Panc1 (cell line): ENCODE data around the gene FSTL5. TPM values are rescaled to one million over a fixed set of nuclear protein-coding genes. Genes with fewer than 3 reads are reported as not detected.

Source experiments
- ATAC-seq: fragments of 200-7000 bp; cut with Tn5 transposase; 2 replicates; pipeline ENCODE4 v1.9.1; 2020; ENCODE audit warnings: mild to moderate bottlenecking, moderate library complexity
- BruUV-seq: library from RNA; stranded (reverse); fragments of 400-500 nt; replicated peaks from 2 replicates; lab custom pipeline; 2021; lab: Mats Ljungman, UMichigan
- CTCF ChIA-PET: fragments of 300-600 bp; sonication (Branson Sonifier 250); formaldehyde crosslinking; loops from one replicate; lab custom pipeline; 2022; ENCODE audit warnings: antibody characterized with exemption; lab: Charles Lee
- POLR2A ChIA-PET: fragments of 300-600 bp; sonication (Branson Sonifier 250); formaldehyde crosslinking; loops from one replicate; lab custom pipeline; 2022; ENCODE audit warnings: antibody characterized with exemption; lab: Charles Lee
- DNase-seq: peaks from one replicate; pipeline ENCODE4 v3.0.0-alpha.2; 2010; ENCODE audit warnings: low read depth, low spot score
- H3K27ac ChIP-seq: 2 replicates; pipeline ENCODE4 v1.5.1; 2011; ENCODE audit warnings: mild to moderate bottlenecking, low read length, inconsistent platforms
- H3K27me3 ChIP-seq: fragments of 200-500 bp; sonication (Bioruptor generic); 2 replicates; pipeline ENCODE4 v1.6.0; 2014; ENCODE audit warnings: low read length, inconsistent platforms; ENCODE audit not compliant: control insufficient read depth, insufficient read depth
- H3K36me3 ChIP-seq: fragments of 200-500 bp; sonication (Bioruptor generic); 2 replicates; pipeline ENCODE4 v1.5.1; 2014; ENCODE audit warnings: inconsistent platforms, mild to moderate bottlenecking, low read length, moderate library complexity; ENCODE audit not compliant: control insufficient read depth, insufficient read depth
- H3K4me1 ChIP-seq: 2 replicates; pipeline ENCODE4 v1.5.1; 2011; ENCODE audit warnings: inconsistent platforms, mild to moderate bottlenecking, low read length, moderate library complexity; ENCODE audit not compliant: control insufficient read depth, insufficient read depth
- H3K4me3 ChIP-seq, 2 experiments: 2 replicates each; pipeline ENCODE4 v1.5.1; 2011 to 2012; ENCODE audit warnings: low read depth in 2 of 2, low read length in 2 of 2, mild to moderate bottlenecking in 2 of 2, inconsistent platforms in 1 of 2, moderate library complexity in 1 of 2
- H3K9me3 ChIP-seq: fragments of 200-500 bp; sonication (Bioruptor generic); 2 replicates; pipeline ENCODE4 v1.5.1; 2014; ENCODE audit warnings: low read depth, mild to moderate bottlenecking, inconsistent platforms, low read length, moderate library complexity; ENCODE audit not compliant: control insufficient read depth, insufficient read depth
- CTCF ChIP-seq: fragments of 450-650 bp; IDR thresholded peaks from 2 replicates; pipeline ENCODE4 v1.5.1; 2017; ENCODE audit warnings: mild to moderate bottlenecking
- POLR2AphosphoS5 ChIP-seq: IDR thresholded peaks from 2 replicates; pipeline ENCODE4 v1.6.1; 2012; ENCODE audit warnings: mild to moderate bottlenecking, low read depth, low read length, moderate library complexity
- REST ChIP-seq, 2 experiments: IDR thresholded peaks; 2 replicates each; pipeline ENCODE4 v1.6.1; 2011 to 2012; ENCODE audit warnings: low read depth in 2 of 2, control low read depth in 1 of 2, low read length in 1 of 2, mild to moderate bottlenecking in 1 of 2, moderate library complexity in 1 of 2; ENCODE audit not compliant: insufficient read depth in 1 of 2
- SIN3A ChIP-seq: IDR thresholded peaks from 2 replicates; pipeline ENCODE4 v1.6.1; 2012; ENCODE audit warnings: low read depth, mild to moderate bottlenecking, low read length, moderate library complexity, borderline replicate concordance; ENCODE audit not compliant: insufficient read depth
- TCF7L2 ChIP-seq: IDR thresholded peaks from 2 replicates; pipeline ENCODE4 v1.6.1; 2011; ENCODE audit warnings: mild to moderate bottlenecking, low read depth, low read length, inconsistent platforms
- in situ Hi-C: cut with HindIII; loops from 2 replicates; pipeline ENCODE4 v1.10.0; 2016; ENCODE audit warnings: low sequenced_read_pairs, low pct_unique_long_range_greater_than_20kb
- intact Hi-C: fragments of 100-400 bp; cut with micrococcal nuclease; formaldehyde crosslinking; loops from one replicate; pipeline ENCODE4 v1.10.0; 2022; ENCODE audit not compliant: unreplicated experiment
- total RNA-seq: library from RNA; stranded (reverse); gene quantifications from one replicate; pipeline ENCODE4 v1.2.1, GENCODE V29; 2021; ENCODE audit not compliant: unreplicated experiment

FSTL5 gene
- total RNA-seq, 1 experiment from 2014 or later = 0.67 TPM

DNA sequence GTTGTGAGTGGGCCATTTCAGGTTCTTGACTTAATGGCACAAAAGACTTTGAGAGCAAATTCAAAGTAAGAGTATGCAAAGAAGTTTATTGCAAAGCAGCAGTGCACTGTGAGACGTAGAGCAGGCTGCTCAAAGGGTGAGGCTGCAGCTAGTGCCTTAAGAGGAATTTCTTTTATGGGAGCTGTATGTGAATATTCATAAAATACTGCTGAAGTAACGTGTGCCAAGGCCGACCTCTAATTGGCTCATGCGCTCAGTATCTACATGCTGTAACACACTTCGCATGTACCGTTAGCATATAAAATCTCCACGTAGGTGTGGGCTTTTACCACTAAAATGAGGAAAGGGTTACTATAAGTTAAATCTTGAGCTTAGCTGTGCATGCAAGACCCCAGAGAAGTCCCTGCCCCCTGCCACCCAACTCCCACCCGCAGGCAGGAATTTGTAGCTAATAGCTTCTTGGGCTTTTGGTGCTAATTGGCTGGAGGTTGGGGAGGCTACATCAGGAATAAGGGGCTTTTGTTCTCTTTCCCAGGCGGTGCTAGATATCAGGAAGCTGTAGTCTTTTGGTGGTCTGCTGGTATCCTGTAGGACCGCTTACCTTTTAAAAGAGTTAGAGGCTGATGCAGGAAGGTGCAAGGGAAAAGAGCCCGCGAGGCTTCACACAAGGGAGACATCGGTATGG lies 47.6 kb downstream of the FSTL5 start:
- no peaks in the 10 kb centered on the region for H3K9me3 ChIP-seq
- ATAC-seq = no peak
- H3K36me3 ChIP-seq = no peaks in the 10 kb centered on the region
- POLR2A ChIA-PET = no interaction called here
- BruUV-seq = no TSS peak
- no peak for DNase-seq
- in situ Hi-C loops (no loop called here), intact Hi-C loops (no loop called here)
- H3K27me3 ChIP-seq = no peaks in the 10 kb centered on the region
- CTCF ChIA-PET = no interaction called here
- no peak for TF ChIP-seq SIN3A
- TF ChIP-seq TCF7L2 = no peak
- no peak for TF ChIP-seq REST (IDR thresholded peaks at IDR 0.05; ENCODE audit: insufficient read depth in 1 of 2, low read depth in 2 of 2, low read length in 1 of 2)
- no peak for TF ChIP-seq CTCF
- no peak for TF ChIP-seq POLR2AphosphoS5
- no peaks in the 10 kb centered on the region for H3K4me1 ChIP-seq
- H3K27ac ChIP-seq = no peak overlapping the region
- H3K4me3 ChIP-seq = no peak overlapping the region

DNA sequence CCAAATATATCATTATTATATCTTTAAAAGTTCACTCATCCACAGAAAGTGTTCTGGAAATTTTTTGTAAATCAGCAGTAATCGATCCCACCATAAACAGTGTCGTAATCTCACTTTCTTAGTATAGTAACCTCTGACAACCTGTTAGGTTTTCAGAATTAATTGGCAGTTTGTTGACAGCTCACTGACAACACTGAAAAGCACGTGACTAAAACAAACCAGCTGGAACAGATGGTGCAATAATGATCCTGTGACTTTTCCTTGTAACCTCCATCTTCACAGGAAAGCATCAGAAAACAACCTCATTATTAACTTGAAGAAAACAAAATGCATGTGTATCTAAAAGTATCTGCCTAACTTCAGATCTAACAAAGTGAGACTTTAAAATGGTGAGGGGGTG lies 48.5 kb downstream of the FSTL5 start:
- DNase-seq = no peak
- Histone ChIP-seq H3K4me3 (no peak overlapping the region), H3K9me3 (no peaks in the 10 kb centered on the region), H3K27ac (no peak overlapping the region), H3K4me1 (no peaks in the 10 kb centered on the region), H3K36me3 (no peaks in the 10 kb centered on the region), H3K27me3 (no peaks in the 10 kb centered on the region)
- ChIA-PET CTCF (no interaction called here), POLR2A (no interaction called here)
- BruUV-seq = no TSS peak
- intact Hi-C loops (no loop called here), in situ Hi-C loops (no loop called here)
- ATAC-seq = no peak
- no peak for TF ChIP-seq TCF7L2
- no peak for TF ChIP-seq REST (IDR thresholded peaks at IDR 0.05; ENCODE audit: insufficient read depth in 1 of 2, low read depth in 2 of 2, low read length in 1 of 2)
- no peak for TF ChIP-seq CTCF
- no peak for TF ChIP-seq POLR2AphosphoS5
- no peak for TF ChIP-seq SIN3A
